NCI-H345 treated with DMSO at 0.1 percent for 48 hours (cell line): ENCODE data around the gene TPST2.

Experiments
- DNase-seq: peaks from one replicate; lab custom pipeline; 2025; ENCODE audit not compliant: unreplicated experiment; lab: John Stamatoyannopoulos, UW

The TPST2 gene

GRCh38 chr22:26479043-26479791, 110.7 kb downstream of the TPST2 start:
- DNase-seq, result no peak

DNA sequence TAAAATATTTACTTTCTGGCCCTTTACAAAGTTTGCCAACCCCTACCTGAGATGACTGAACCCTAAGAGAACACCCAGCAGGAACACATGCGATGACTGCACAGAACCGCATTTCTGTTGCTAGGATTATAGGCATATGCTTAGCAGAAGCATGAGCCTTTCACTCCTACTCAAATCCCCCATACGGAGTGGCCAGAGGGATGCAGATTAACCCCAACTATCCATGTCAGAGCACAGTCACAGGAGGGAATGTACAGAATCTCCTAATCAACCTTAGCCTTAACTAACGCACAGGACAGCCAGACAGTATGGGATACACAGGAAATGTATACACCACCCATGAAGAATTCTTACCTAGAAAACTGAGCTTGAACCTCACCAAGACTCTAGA, 112.6 kb downstream of the TPST2 start:
- no peak for DNase-seq

DNA sequence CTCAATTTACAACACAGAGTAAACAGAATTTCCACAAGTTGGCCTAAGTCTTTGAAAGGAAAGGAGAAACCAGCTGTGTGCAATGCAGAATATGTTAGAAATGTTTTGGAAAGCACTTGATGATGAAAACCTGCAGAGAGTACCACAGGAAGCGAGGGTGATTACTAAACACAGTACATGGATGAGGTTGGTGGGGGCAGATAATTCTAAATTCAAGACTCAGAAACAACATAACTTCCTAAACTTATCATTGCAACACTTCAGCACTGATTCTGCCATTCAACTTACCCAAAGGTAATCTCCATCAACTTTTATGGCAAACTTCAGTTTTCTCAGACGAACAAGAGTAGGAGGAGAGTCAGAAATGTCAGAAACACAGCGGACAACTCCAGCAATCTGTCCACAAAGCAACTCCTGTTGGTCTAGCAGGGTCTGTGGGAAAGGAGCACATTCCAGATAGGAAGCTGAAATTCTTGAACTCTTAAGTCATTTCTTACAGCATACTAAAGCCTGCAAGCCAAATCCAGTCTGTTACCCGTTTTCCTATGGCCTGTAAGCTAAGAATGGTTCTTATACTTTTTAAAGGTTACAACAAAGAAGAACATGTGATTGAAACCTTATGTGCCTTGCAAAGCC, 113.1 kb downstream of the TPST2 start:
- DNase-seq, result no peak

DNA sequence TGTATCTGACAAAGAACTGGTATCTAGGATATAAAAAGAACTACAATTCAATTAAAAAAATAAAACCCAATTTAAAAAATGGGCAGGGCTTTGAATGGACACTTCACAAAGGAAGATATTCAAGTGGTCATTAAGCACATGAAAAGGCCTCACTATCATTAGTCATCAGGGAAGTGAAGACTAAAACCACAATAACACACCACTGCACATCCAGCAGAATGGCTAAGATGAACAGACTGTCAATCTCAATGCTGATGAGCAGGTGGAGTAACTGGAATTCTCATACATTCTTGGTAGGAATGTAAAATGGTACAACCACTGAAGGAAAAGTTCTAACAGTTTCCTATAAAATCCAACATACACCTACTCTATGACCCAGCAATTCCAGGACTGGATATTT, 115.2 kb downstream of the TPST2 start:
- DNase-seq, result no peak
